OCI-LY1 (cell line): ENCODE data around the gene PICALM.

Experiments used
- CTCF ChIP-seq: fragments of 200-600 bp; sonication (generic), shearing (Covaris generic); IDR thresholded peaks from 2 replicates; pipeline ENCODE4 v1.5.1; 2017; ENCODE audit warnings: mild to moderate bottlenecking, antibody characterized with exemption, low read length, moderate library complexity, mixed read lengths
- EZH2 ChIP-seq: fragments of 200-600 bp; sonication (generic), shearing (Covaris generic); IDR thresholded peaks from 2 replicates; pipeline ENCODE4 v1.8.0; 2017; ENCODE audit warnings: borderline replicate concordance, mixed run types, mild to moderate bottlenecking, antibody characterized with exemption, low read length, moderate library complexity, mixed read lengths

- TF ChIP-seq CTCF (no peak), EZH2 (no peak)
These were observed 7.2 kb downstream of the PICALM start for GRCh38 chr11:86061483-86062205.
